Measurements from ENCODE around the gene SHCBP1.

SHCBP1 gene

GRCh38 chr16:46618516-46618915 lies 2.7 kb downstream of the SHCBP1 start:
- no peak for DNase-seq (ENCODE audit: low spot score)

DNA sequence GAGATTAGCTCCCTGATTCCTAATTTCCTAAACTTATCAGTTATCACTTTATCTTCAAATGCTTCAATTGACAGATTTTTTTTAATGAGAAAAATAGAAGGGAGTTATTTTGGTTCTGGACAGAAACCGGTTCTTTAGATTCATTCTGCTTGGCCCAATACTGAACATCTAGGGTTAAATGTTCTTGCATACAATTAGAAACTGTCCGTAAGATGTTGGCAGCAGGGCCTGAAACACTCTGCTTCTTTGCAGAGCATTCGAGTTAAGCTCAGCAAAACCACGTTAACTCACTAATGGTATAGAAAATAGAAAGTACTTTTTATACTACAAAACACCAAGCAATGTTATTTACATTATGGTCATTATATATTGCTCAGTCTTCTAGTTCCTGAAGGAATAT lies 7.2 kb downstream of the SHCBP1 start:
- no peak for DNase-seq (ENCODE audit: low spot score)

DNA sequence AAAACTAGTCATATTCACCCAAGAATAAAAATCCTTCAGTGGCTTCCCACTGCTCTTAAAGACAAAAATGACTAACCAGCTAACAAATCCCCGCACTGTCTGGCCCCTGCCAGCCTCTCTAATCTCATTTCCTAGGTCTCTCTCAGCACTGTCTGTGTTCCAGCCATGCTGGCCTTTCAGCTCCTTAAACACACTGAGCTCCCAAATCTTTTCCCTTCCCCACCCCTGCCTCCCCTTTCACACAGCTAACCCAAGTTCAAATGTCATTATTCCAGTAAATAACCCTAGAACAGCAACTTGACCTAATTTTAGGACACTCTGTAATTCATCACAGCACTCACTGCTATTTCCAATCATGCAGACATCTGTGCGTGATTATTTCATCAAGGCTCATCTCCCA lies 7.8 kb downstream of the SHCBP1 start:
- DNase-seq (ENCODE audit: low spot score): no peak

DNA sequence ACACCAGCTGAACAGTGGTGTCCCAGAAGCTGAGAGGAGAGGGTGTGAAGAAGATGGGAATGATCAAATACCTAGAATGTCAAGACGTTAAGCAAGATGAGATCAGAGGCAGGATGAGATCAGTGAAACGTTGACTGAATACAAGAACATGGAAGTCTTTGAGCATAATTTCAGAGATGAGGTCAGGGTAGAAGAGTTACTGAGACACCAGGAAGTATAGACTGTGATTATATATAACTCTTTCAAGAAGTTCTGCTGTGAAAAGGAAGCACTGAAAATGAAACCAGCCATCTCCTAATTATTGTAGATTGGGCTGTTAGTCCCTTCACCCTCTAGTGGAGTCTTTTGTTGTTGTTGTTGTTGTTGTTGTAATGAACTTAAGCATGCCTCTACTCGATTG lies 9.1 kb downstream of the SHCBP1 start:
- no peak for DNase-seq (ENCODE audit: low spot score)

DNA sequence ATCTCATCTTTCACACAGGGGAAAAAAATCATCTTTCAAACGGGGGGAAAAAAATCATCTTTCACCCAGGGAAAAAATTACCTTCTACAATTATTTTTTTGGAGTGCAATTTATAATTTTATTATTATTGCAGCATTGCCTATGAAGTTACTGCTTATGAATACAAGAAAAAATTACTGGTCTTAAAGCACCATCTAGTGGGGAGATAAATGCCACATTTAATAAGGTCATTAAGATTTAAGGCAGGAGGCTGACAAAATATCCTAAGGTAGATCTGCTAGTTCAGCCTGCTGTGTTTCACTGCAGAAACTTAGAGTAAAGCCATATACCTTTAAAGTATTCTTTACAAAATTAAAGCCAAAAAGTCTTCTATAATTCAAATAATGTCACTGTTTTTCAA lies 13.7 kb downstream of the SHCBP1 start:
- DNase-seq (ENCODE audit: low spot score): no peak

DNA sequence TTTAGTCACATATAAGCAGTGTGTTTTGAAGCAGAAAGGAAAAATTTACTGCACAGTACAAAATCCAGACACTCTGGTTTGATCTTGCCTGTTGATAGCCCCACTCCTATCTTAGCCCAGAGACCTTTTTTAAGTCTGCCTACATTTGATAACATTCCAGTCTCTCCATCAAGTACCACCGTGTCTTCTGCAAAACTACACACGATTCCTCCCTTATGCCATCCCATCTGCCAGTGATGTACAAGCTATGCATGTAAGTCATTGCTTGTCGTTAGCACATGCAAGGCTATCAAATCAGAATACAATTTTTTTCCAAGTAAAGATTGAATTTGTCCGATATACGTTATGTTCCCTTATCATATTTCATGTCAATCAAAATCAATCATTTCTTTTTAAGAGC lies 14.9 kb downstream of the SHCBP1 start:
- no peak for DNase-seq (ENCODE audit: low spot score)

- no peak for DNase-seq (ENCODE audit: low spot score)
Measured at GRCh38 chr16:46591257-46591656, 29.9 kb downstream of the SHCBP1 start.

DNA sequence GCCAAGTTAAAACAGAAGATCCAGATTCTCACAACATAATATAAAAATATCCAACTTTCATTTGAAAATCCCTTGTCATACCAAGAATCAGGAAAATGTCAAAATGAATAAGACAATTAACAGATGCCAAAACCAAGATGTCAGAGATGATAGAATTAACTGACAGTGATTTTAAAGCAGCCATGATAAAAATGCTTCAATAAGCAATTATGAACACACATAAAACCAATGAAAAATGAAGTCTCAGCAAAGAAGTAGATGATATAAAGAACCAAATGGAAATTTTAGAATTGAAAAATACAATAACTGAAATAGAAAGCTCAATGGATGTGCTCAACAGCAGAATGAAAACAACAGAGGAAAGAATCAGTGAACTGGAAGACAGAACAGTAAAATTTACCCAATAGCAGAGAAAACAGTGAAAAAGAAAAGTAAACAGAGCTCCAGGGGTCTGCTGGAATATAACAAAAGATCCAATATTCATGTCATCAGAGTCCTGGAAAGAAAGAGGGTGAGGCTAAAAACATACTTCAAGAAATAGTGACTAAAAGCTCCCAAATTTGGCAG lies 35.1 kb downstream of the SHCBP1 start:
- DNase-seq (ENCODE audit: low spot score): no peak

- no peak for DNase-seq (ENCODE audit: low spot score)
Measured at GRCh38 chr16:46583036-46583435, 38.1 kb downstream of the SHCBP1 start.

DNA sequence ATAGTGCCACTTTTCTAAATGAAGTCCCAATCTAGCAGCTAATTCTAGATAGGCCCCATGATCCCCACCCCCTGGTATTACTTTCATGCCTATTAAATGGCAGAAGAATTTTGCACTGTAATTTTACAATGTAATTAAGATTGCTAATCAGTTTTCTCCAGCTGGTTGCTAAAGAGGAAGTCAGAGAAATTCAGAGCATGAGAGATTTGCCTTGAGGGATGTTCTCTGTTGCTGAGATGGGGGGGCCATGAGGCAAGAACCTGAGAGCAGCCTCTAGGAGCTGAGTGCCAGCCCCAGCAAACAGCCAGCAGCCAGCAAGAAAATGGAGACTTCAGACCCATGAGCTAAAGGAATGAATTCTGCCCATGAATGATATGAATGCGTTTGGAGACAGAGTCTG lies 38.9 kb downstream of the SHCBP1 start:
- no peak for DNase-seq (ENCODE audit: low spot score)

DNA sequence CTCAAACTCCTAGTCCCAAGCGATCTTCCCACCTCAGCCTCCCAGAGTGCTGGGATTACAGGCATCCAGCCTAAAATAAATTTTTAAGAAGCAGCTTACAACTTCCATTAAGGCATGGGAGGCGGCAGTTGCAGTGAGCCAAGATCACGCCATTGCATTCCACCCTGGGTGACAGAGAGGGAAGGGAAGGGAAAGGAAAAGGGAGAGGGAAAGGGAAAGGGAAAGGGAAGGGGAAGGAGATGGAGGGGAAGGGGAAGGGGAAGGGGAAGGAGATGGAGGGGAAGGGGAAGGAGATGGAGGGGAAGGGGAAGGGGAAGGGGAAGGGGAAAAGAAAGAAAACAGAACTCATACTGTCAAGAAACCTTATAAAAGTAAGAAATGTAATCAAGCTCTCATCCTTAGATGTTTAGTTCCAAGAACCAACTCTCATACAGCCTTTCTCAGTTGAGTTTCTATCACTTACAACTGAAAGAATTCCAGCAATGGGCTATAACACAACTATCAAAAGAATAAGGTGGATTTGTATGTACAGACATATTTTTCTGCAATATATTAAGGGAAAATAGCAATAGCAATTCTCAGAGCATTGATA lies 43.1 kb downstream of the SHCBP1 start:
- no peak for DNase-seq (ENCODE audit: low spot score)

- DNase-seq (ENCODE audit: low spot score): no peak
Measured at GRCh38 chr16:46573834-46574159, 47.4 kb downstream of the SHCBP1 start.

DNA sequence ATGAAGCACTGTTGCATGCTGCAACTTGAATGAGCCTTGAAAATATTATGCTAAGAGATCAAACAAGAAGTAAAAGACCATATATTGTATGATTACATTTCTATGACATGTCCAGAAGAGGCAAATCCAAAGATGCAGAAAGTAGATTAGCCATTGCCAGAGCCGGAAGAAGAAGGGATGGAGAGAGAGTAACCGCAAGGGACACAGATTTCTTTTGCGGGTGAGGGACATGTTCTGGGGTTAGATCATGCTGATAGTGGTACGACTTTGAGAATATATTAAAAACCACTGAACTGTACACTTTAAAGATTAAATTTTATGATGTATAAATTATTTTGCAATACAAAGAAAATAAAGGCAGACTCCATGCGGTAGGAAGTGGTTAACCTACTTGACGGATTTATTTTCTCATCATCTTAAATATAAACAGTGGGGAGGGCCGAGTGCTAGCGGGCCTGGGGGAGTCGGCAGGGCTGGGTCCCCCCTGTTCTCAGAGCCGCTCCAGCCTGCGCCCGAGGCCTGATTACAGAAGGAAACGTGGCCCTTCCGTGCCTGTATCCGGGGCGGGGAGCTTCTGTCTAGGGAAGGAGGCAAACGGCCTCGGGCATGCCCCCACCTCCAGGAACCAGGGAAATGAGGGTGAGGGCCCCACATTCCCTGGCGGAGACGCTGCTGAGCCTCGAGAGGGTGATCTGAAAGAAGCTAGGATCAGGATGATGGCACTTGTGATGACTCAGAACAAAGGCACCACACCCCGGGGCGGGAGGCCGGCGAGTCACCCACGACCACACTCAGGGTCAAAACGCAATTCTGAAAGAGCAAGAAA lies 48.0 kb downstream of the SHCBP1 start:
- peak; percentile 20 for DNase-seq (ENCODE audit: low spot score)

DNA sequence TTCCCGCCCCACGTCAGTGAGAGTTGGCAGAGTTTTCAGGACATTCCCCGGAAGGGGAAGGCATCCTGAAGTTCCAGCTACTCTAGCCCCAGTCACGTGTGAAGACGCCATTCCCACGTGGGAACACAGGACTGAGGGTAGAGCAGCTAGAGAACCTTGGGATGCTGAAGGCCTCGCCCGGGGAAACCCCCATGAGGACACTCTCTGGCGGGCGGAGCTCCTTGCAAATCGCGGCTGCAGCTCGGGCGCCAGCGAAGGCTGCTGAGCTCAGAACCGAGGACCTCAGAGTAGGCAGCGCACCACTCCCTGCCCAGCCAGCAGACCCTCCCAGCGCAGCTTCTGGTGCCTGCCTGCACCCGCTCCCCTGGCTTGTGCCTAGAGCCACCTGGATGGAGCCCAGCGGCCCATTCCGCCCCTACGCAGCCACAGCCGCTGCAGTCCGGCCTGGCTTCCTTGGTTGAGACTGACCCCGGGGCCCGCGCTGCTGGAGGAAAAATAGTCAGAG lies 51.9 kb downstream of the SHCBP1 start:
- DNase-seq (ENCODE audit: low spot score): no peak

DNA sequence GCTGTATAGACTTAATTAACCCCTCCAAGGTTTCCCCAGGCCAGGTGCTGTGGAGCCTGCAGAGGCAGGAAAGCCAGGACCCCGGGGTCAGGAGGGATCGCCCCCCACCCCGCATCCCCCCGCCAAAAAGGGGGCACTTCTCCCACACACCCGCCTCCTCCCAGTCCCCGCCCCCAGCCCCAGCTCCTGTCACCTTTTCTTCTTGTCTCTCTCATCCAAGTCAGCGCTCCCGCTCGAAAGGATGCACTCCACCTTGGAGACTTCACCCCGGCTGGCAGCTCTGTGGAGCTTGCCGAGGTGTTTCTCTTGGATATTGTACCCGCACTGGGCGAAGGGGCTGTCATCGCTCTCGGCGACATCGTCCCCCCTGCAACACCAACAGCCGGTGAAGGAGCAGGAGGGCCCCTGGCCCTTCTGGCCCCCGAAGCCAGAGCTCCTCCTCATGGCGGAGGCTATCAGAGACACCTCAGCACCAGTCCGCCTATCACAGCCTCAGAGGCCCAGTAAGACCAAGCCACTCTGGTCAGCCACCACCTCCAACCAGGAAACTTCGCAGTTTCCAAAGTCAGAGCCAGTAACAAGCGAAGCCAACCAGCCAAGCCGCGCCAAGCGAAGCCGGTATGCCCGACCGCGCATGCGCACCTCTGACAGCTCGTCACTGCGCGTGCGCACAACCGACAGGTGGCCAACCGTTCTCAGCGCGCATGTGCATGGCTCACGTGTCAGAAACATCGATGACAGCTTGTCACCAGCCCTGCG lies 52.5 kb downstream of the SHCBP1 start:
- peak; percentile 5 for DNase-seq (ENCODE audit: low spot score)

- no peak for DNase-seq (ENCODE audit: low spot score)
Measured at GRCh38 chr16:46562979-46563378, 58.2 kb downstream of the SHCBP1 start.

GRCh38 chr16:46558018-46558417 lies 63.2 kb downstream of the SHCBP1 start:
- DNase-seq (ENCODE audit: low spot score): no peak

DNA sequence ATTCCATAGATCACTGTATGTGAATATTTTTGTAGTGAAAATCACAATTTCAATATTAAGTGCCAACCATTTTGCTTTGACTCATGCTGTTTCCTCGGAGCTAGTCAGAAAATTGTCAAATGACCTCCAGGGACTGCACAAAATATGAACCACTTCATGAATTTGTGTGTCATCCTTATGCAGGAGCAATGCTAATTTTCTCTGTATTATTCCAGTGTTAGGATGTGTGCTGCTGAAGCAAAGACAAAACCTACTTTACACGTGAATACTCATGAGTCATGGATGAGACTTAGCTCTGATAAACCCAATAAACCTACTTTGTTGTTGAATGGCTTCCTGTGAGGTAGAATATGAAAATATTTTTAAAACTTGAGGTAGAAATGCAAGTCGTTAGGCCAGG lies 65.2 kb downstream of the SHCBP1 start:
- no peak for DNase-seq (ENCODE audit: low spot score)

- peak; percentile 36 for DNase-seq (ENCODE audit: low spot score)
Measured at GRCh38 chr16:46554435-46554834, 66.7 kb downstream of the SHCBP1 start.

- no peak for DNase-seq (ENCODE audit: low spot score)
Measured at GRCh38 chr16:46549477-46549876, 71.7 kb downstream of the SHCBP1 start.

Data from iPS-NIHi11 (cell line).